ENCODE measurements around the gene PPA2. TPM values are rescaled to one million over a fixed set of nuclear protein-coding genes. Genes with fewer than 3 reads are reported as not detected.

The PPA2 gene
- total and polyA plus RNA-seq, 7 donors, result 33.1 to 48.5 (median 41.7) TPM

DNA sequence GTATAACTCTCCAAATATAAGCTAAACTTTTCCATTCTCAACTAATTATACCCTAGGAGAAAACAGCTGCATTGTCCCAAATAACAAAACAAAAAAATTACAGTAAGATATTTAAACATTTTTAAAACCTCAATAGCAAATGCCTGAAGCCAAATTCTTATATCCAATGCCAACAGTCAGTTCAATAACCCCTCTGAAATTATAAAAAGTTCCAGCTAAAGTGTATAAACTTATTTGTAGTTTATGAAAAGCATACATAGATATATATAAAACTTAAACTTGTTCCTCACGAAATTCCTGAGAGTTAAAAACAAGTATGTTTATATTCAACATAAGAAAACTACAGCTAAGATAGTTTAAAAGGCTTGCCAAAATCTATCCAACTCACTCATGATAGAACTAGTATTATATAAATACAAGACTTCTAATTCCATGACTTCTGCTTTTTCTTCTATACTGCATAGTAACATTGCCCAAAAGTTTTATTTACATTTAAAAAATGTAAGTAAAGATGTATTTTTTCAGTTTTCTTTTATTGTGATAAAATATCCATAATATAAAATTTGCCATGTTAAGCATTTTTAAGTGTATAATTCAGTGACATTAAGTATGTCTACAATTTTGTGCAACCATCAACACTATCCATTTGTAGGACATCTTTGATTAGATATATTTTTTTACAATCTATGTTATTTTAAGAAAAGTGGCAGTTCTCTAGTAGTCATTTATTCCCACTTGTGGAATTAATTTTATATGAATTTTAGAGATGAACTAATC lies 72.8 kb downstream of the PPA2 start:
- no peaks in the 10 kb centered on the region for H3K9me3 ChIP-seq
- H3K4me3 ChIP-seq, result no peak overlapping the region
- ATAC-seq (no peak), DNase-seq (no peak)
- WGBS, 3 donors, result 87 to 93% (median 92%) methylated on average over 1 of the region's 1 CpG
- intact Hi-C loops (cut with DNase I), result no loop called here
- peaks cover 0 to 29% of the 10 kb centered on the region in 2 donors for H3K36me3 ChIP-seq (ENCODE audit: insufficient read depth in 1 of 2, low read depth in 1 of 2)
- H3K27me3 ChIP-seq (ENCODE audit: insufficient read depth in 3 of 3, low read length in 2 of 3), result no peaks in the 10 kb centered on the region
- no peaks in the 10 kb centered on the region for H3K4me1 ChIP-seq
- no peak overlapping the region for H3K27ac ChIP-seq
- TF ChIP-seq, protein P1, sequence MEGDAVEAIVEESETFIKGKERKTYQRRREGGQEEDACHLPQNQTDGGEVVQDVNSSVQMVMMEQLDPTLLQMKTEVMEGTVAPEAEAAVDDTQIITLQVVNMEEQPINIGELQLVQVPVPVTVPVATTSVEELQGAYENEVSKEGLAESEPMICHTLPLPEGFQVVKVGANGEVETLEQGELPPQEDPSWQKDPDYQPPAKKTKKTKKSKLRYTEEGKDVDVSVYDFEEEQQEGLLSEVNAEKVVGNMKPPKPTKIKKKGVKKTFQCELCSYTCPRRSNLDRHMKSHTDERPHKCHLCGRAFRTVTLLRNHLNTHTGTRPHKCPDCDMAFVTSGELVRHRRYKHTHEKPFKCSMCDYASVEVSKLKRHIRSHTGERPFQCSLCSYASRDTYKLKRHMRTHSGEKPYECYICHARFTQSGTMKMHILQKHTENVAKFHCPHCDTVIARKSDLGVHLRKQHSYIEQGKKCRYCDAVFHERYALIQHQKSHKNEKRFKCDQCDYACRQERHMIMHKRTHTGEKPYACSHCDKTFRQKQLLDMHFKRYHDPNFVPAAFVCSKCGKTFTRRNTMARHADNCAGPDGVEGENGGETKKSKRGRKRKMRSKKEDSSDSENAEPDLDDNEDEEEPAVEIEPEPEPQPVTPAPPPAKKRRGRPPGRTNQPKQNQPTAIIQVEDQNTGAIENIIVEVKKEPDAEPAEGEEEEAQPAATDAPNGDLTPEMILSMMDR (IDR thresholded peaks at IDR 0.05), result no peak

DNA sequence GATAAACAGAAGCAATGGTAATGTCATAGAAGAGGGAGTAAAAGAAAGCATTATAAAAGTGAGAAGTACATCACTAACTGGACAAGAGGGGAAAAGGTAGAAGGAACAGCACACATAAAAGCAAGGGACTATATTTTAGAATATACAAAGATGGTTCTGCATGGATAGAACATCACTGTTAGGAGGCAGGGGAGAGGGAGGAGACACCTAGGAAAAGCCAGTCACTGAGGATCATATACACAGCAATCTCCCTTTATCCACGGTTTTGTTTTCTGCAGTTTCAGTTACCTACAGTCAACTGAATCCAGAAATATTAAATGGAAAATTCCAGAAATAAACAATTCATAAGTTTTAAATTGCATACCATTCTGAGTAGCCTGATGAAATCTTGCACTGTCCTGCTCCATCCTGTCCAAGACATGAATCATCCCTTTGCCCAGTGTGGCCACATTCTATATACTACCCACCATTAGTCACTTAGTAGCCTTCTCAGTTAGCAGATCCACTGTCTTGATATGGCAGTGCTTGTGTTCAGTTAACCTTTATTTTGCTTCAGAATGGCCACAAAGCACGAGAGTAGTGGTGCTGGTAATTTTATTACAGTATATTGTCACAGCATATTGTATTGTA lies 74.2 kb downstream of the PPA2 start:
- ATAC-seq (peak in 3 of 4 donors; percentile 63 to 82 (median 78)), DNase-seq (no peak)
- no peaks in the 10 kb centered on the region for H3K27me3 ChIP-seq (ENCODE audit: insufficient read depth in 3 of 3, low read length in 2 of 3)

DNA sequence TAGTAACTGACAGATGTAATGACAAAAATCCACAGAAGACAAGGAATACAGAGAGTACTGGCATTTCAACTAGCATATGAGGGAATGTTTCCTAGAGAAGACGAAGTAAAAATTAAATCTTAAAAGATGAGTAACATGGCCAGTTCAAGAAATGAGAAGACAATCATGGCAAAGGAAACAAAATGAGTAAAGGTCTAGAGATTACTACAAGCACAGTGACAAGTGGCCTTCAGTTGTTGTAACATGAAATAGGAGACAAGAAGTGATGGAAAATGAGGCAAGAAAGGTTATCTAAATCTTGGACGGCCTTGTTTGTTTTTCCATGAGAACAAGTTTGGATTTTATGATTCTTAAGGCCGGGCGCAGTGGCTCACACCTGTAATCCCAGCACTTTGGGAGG lies 81.0 kb downstream of the PPA2 start:
- Histone ChIP-seq H3K4me3 (no peak overlapping the region), H3K9me3 (no peaks in the 10 kb centered on the region), H3K4me1 (no peaks in the 10 kb centered on the region), H3K27ac (no peak overlapping the region), H3K27me3 (ENCODE audit: insufficient read depth in 3 of 3, low read length in 2 of 3) (no peaks in the 10 kb centered on the region), H3K36me3 (ENCODE audit: insufficient read depth in 1 of 2, low read depth in 1 of 2) (peaks cover 0 to 45% of the 10 kb centered on the region in 2 donors)
- WGBS, 3 donors, result 71 to 85% (median 73%) methylated on average over 4 of the region's 4 CpGs
- ATAC-seq (no peak), DNase-seq (no peak)
- intact Hi-C loops (cut with DNase I), result no loop called here
- TF ChIP-seq, protein P1 (IDR thresholded peaks at IDR 0.05), result no peak

More for the DNA sequence above, 74.2 kb downstream of the PPA2 start:
- no peak overlapping the region for H3K4me3 ChIP-seq
- intact Hi-C loops (cut with DNase I), result no loop called here
- TF ChIP-seq, protein P1 (IDR thresholded peaks at IDR 0.05), result no peak
- H3K9me3 ChIP-seq, result no peaks in the 10 kb centered on the region
- H3K36me3 ChIP-seq (ENCODE audit: insufficient read depth in 1 of 2, low read depth in 1 of 2), result peaks cover 0 to 43% of the 10 kb centered on the region in 2 donors
- 77 to 90% (median 89%) methylated on average over 2 of the region's 2 CpGs for WGBS, 3 donors
- no peak overlapping the region for H3K27ac ChIP-seq
- no peaks in the 10 kb centered on the region for H3K4me1 ChIP-seq

DNA sequence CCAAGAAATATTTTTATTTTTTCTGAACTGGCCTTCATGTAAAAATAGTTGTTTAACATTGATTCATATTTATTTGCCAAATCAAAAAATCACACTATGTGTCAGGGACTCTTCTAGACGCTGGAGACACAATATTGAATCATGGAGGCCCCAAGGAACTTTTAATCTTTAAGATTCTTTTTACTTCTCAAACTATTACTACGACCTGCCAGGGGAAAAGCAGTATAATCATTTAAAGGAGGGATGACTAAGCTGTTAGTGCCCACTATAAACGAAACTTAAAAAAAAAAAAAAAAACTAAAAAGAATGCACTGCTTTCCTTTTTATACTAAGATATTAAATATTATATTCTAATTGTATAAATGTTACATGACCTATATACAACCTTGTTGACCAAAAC lies 84.7 kb downstream of the PPA2 start:
- peaks cover 0 to 33% of the 10 kb centered on the region in 2 donors for H3K36me3 ChIP-seq (ENCODE audit: insufficient read depth in 1 of 2, low read depth in 1 of 2)

More for the DNA sequence above, 84.7 kb downstream of the PPA2 start:
- DNase-seq (no peak), ATAC-seq (no peak)
- Histone ChIP-seq H3K27ac (no peak overlapping the region), H3K4me3 (no peak overlapping the region), H3K4me1 (no peaks in the 10 kb centered on the region), H3K27me3 (ENCODE audit: insufficient read depth in 3 of 3, low read length in 2 of 3) (no peaks in the 10 kb centered on the region), H3K9me3 (no peaks in the 10 kb centered on the region)
- TF ChIP-seq, protein P1 (IDR thresholded peaks at IDR 0.05), result no peak
- intact Hi-C loops (cut with DNase I), result no loop called here
- 91 to 93% (median 92%) methylated on average over 3 of the region's 3 CpGs for WGBS, 3 donors
